GM23338 (cell line): ENCODE results near the gene KCNA4. TPM values are rescaled to one million over a fixed set of nuclear protein-coding genes. Genes with fewer than 3 reads are reported as not detected.

Experiments used
- ATAC-seq: fragments of 200-7000 bp; cut with Tn5 transposase; 3 replicates; pipeline ENCODE4 v1.9.1; 2020
- DNase-seq: peaks from one replicate; pipeline ENCODE4 v3.0.0-alpha.2; 2015; ENCODE audit warnings: low spot score
- H2AFZ ChIP-seq: fragments of 200-600 bp; sonication (generic); 2 replicates; pipeline ENCODE4 v1.8.0; 2016; ENCODE audit warnings: antibody characterized with exemption, mild to moderate bottlenecking, moderate library complexity
- H3F3A ChIP-seq: fragments of 200-600 bp; sonication (generic); replicated peaks from 2 replicates; pipeline ENCODE4 v1.8.0; 2017; ENCODE audit warnings: antibody characterized with exemption, mixed run types, low read depth
- H3K27ac ChIP-seq: fragments of 200-600 bp; sonication (generic); 2 replicates; pipeline ENCODE4 v1.6.1; 2016; ENCODE audit warnings: low read depth
- H3K27me3 ChIP-seq: fragments of 200-600 bp; sonication (generic); 2 replicates; pipeline ENCODE4 v1.8.0; 2016; ENCODE audit warnings: mild to moderate bottlenecking, mixed run types, moderate library complexity; ENCODE audit not compliant: insufficient read depth
- H3K36me3 ChIP-seq: fragments of 200-600 bp; sonication (generic); 2 replicates; pipeline ENCODE4 v1.8.0; 2016; ENCODE audit warnings: mild to moderate bottlenecking; ENCODE audit not compliant: insufficient read depth
- H3K4me1 ChIP-seq: fragments of 200-600 bp; sonication (generic); 2 replicates; pipeline ENCODE4 v1.8.0; 2016; ENCODE audit warnings: mild to moderate bottlenecking, moderate library complexity; ENCODE audit not compliant: insufficient read depth
- H3K4me2 ChIP-seq: fragments of 200-600 bp; sonication (generic); 2 replicates; pipeline ENCODE4 v1.7.1; 2017; ENCODE audit warnings: mixed run types
- H3K4me3 ChIP-seq: fragments of 200-600 bp; sonication (generic); 2 replicates; pipeline ENCODE4 v1.6.1; 2016; ENCODE audit warnings: mixed run types
- H3K79me2 ChIP-seq: fragments of 200-600 bp; sonication (generic); replicated peaks from 2 replicates; pipeline ENCODE4 v1.8.0; 2017; ENCODE audit warnings: mild to moderate bottlenecking; ENCODE audit not compliant: insufficient read depth
- H3K9me2 ChIP-seq: fragments of 200-600 bp; sonication (generic); 2 replicates; pipeline ENCODE4 v1.8.0; 2017; ENCODE audit not compliant: insufficient read depth
- H4K20me1 ChIP-seq: fragments of 200-600 bp; sonication (generic); replicated peaks from 2 replicates; pipeline ENCODE4 v1.8.0; 2017; ENCODE audit warnings: mild to moderate bottlenecking; ENCODE audit not compliant: insufficient read depth
- H3K27ac Mint-ChIP-seq: 2 replicates; pipeline ENCODE4 v1.8.0; 2020; ENCODE audit warnings: inconsistent platforms, mild to moderate bottlenecking, moderate library complexity, mixed read lengths
- H3K27me3 Mint-ChIP-seq: 3 replicates; pipeline ENCODE4 v1.8.0; 2022; ENCODE audit warnings: low read depth, mild to moderate bottlenecking, moderate library complexity, mixed read lengths, inconsistent platforms; ENCODE audit not compliant: insufficient read depth, poor library complexity
- H3K36me3 Mint-ChIP-seq: 3 replicates; pipeline ENCODE4 v1.8.0; 2021; ENCODE audit warnings: low read depth, mild to moderate bottlenecking, inconsistent platforms, moderate library complexity, mixed read lengths
- H3K4me1 Mint-ChIP-seq: 3 replicates; pipeline ENCODE4 v1.8.0; 2020; ENCODE audit warnings: mild to moderate bottlenecking, inconsistent platforms, mixed read lengths
- H3K4me3 Mint-ChIP-seq: 3 replicates; pipeline ENCODE4 v1.8.0; 2021; ENCODE audit warnings: moderate library complexity, mild to moderate bottlenecking, inconsistent platforms, mixed read lengths
- H3K9me3 Mint-ChIP-seq: 3 replicates; pipeline ENCODE4 v1.8.0; 2020; ENCODE audit warnings: moderate library complexity, mild to moderate bottlenecking, inconsistent platforms, mixed read lengths
- CREB1 ChIP-seq: fragments of 250-450 bp; sonication (Bioruptor Pico); IDR thresholded peaks from 2 replicates; pipeline ENCODE4 v1.5.0; 2020; ENCODE audit warnings: low read depth, mild to moderate bottlenecking, moderate library complexity
- ETS1 ChIP-seq: IDR thresholded peaks from 2 replicates; pipeline ENCODE4 v1.6.1; 2016; ENCODE audit warnings: antibody characterized with exemption
- EZH2phosphoT487 ChIP-seq: fragments of 200-600 bp; sonication (generic); IDR thresholded peaks from one replicate; pipeline ENCODE4 v1.8.1; 2018; ENCODE audit warnings: antibody characterized with exemption; ENCODE audit not compliant: unreplicated experiment
- JUNB ChIP-seq: IDR thresholded peaks from one replicate; pipeline ENCODE4 v1.6.1; 2016; ENCODE audit warnings: antibody characterized with exemption; ENCODE audit not compliant: unreplicated experiment
- NANOG ChIP-seq: IDR thresholded peaks from 2 replicates; pipeline ENCODE4 v1.6.1; 2016; ENCODE audit warnings: antibody characterized with exemption, borderline replicate concordance
- POLR2AphosphoS5 ChIP-seq: IDR thresholded peaks from 2 replicates; pipeline ENCODE4 v1.6.1; 2016; ENCODE audit warnings: antibody characterized with exemption, low read depth
- ZNF114 ChIP-seq: fragments of 250-450 bp; sonication (Bioruptor Pico); IDR thresholded peaks from 2 replicates; pipeline ENCODE4 v1.5.0; 2020; ENCODE audit warnings: mild to moderate bottlenecking, moderate library complexity
- ZNF331 ChIP-seq: fragments of 250-450 bp; sonication (Bioruptor Pico); IDR thresholded peaks from 2 replicates; pipeline ENCODE4 v1.5.0; 2020; ENCODE audit warnings: low read depth, mild to moderate bottlenecking, moderate library complexity
- polyA plus RNA-seq: library from polyadenylated mRNA; unstranded; fragments of >200 nt; fragmentation: Nextera tagmentation; extraction: Ambion mirVana; gene quantifications from 2 replicates; pipeline ENCODE4 v1.2.1, GENCODE V29; 2016
- total RNA-seq: library from RNA; depleted of rRNA; stranded (reverse); fragments of >200 nt; shearing (Covaris generic); gene quantifications from 2 replicates; pipeline ENCODE4 v1.2.3, GENCODE V29; 2014
- TF ChIP-seq, protein P1 (sequence below), 2 experiments: fragments of 200-600 bp in 1 of 2; sonication (generic) in 1 of 2; conservative IDR thresholded peaks; 2 replicates each; pipeline versions ENCODE4 v1.5.1 to v1.6.1; 2016 to 2017; ENCODE audit warnings: antibody characterized with exemption in 2 of 2, low read depth in 2 of 2, mild to moderate bottlenecking in 2 of 2, moderate library complexity in 1 of 2
- TF ChIP-seq, protein P2 (sequence below): IDR thresholded peaks from one replicate; pipeline ENCODE4 v1.6.1; 2018; ENCODE audit warnings: antibody characterized with exemption; ENCODE audit not compliant: unreplicated experiment

Gene KCNA4
- total and polyA plus RNA-seq, 2 experiments from 2014 or later = not detected

- ATAC-seq (no peak), DNase-seq (no peak)
- Histone ChIP-seq H3K27ac (no peak overlapping the region), H3K36me3 (no peaks in the 10 kb centered on the region), H2AFZ (no peak overlapping the region), H3K27me3 (peaks cover 33% of the 10 kb centered on the region), H4K20me1 (no peaks in the 10 kb centered on the region), H3K4me3 (no peak overlapping the region), H3K79me2 (no peaks in the 10 kb centered on the region), H3F3A (no peaks in the 10 kb centered on the region), H3K9me2 (no peaks in the 10 kb centered on the region), H3K4me2 (no peak overlapping the region), H3K4me1 (no peaks in the 10 kb centered on the region)
- no peak for TF ChIP-seq JUNB
- TF ChIP-seq, protein P1, sequence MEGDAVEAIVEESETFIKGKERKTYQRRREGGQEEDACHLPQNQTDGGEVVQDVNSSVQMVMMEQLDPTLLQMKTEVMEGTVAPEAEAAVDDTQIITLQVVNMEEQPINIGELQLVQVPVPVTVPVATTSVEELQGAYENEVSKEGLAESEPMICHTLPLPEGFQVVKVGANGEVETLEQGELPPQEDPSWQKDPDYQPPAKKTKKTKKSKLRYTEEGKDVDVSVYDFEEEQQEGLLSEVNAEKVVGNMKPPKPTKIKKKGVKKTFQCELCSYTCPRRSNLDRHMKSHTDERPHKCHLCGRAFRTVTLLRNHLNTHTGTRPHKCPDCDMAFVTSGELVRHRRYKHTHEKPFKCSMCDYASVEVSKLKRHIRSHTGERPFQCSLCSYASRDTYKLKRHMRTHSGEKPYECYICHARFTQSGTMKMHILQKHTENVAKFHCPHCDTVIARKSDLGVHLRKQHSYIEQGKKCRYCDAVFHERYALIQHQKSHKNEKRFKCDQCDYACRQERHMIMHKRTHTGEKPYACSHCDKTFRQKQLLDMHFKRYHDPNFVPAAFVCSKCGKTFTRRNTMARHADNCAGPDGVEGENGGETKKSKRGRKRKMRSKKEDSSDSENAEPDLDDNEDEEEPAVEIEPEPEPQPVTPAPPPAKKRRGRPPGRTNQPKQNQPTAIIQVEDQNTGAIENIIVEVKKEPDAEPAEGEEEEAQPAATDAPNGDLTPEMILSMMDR (conservative IDR thresholded peaks at IDR 0.05; ENCODE audit: low read depth in 2 of 2) = no peak
- TF ChIP-seq, protein P2, sequence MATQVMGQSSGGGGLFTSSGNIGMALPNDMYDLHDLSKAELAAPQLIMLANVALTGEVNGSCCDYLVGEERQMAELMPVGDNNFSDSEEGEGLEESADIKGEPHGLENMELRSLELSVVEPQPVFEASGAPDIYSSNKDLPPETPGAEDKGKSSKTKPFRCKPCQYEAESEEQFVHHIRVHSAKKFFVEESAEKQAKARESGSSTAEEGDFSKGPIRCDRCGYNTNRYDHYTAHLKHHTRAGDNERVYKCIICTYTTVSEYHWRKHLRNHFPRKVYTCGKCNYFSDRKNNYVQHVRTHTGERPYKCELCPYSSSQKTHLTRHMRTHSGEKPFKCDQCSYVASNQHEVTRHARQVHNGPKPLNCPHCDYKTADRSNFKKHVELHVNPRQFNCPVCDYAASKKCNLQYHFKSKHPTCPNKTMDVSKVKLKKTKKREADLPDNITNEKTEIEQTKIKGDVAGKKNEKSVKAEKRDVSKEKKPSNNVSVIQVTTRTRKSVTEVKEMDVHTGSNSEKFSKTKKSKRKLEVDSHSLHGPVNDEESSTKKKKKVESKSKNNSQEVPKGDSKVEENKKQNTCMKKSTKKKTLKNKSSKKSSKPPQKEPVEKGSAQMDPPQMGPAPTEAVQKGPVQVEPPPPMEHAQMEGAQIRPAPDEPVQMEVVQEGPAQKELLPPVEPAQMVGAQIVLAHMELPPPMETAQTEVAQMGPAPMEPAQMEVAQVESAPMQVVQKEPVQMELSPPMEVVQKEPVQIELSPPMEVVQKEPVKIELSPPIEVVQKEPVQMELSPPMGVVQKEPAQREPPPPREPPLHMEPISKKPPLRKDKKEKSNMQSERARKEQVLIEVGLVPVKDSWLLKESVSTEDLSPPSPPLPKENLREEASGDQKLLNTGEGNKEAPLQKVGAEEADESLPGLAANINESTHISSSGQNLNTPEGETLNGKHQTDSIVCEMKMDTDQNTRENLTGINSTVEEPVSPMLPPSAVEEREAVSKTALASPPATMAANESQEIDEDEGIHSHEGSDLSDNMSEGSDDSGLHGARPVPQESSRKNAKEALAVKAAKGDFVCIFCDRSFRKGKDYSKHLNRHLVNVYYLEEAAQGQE = no peak
- TF ChIP-seq ZNF331 (CRISPR knock-in tag) = no peak
- no peak for TF ChIP-seq EZH2phosphoT487
- no peak for TF ChIP-seq NANOG
- no peak for TF ChIP-seq POLR2AphosphoS5
- TF ChIP-seq CREB1 (CRISPR knock-in tag) = no peak
- no peak for TF ChIP-seq ZNF114 (CRISPR knock-in tag)
- no peak for TF ChIP-seq ETS1
- Mint-ChIP-seq H3K4me1 (no peaks in the 10 kb centered on the region), H3K27ac (no peak overlapping the region), H3K9me3 (no peaks in the 10 kb centered on the region), H3K27me3 (peaks cover under 1% of the 10 kb centered on the region), H3K4me3 (no peak overlapping the region), H3K36me3 (no peaks in the 10 kb centered on the region; the same call in 2 of the 3 replicates)
Observed at GRCh38 chr11:30006876-30007275, 10.0 kb downstream of the KCNA4 start.
